K562 (cell line): ENCODE results near the gene C6orf62. TPM values are rescaled to one million over a fixed set of nuclear protein-coding genes. Genes with fewer than 3 reads are reported as not detected.

Experiments used
- ATF2 ChIP-seq: sonication (generic); formaldehyde crosslinking; IDR thresholded peaks from 2 replicates; pipeline ENCODE4 v1.8.1; 2022; ENCODE audit warnings: missing genetic modification reagents
- CBFA2T2 ChIP-seq: fragments of 450-650 bp; conservative IDR thresholded peaks from 2 replicates; pipeline ENCODE4 v1.6.1; 2017; ENCODE audit warnings: mild to moderate bottlenecking
- COPS2 ChIP-seq: fragments of 450-650 bp; conservative IDR thresholded peaks from 2 replicates; pipeline ENCODE4 v1.6.1; 2016; ENCODE audit warnings: mild to moderate bottlenecking, moderate library complexity
- CREB5 ChIP-seq: fragments of 250-450 bp; sonication (Bioruptor Pico); IDR thresholded peaks from 2 replicates; pipeline ENCODE4 v1.5.0; 2020; ENCODE audit warnings: mild to moderate bottlenecking
- E2F5 ChIP-seq: sonication (generic); formaldehyde crosslinking; IDR thresholded peaks from 2 replicates; pipeline ENCODE4 v1.8.0; 2022; ENCODE audit warnings: mild to moderate bottlenecking, missing genetic modification reagents
- ELF2 ChIP-seq: fragments of 250-450 bp; sonication (Bioruptor Pico); IDR thresholded peaks from 2 replicates; pipeline ENCODE4 v1.5.0; 2021; ENCODE audit warnings: mild to moderate bottlenecking
- FOS ChIP-seq: IDR thresholded peaks from 3 replicates; pipeline ENCODE4 v1.6.1; 2011; ENCODE audit not compliant: insufficient read length; ENCODE audit errors: extremely low read depth
- HEY1 ChIP-seq: fragments of 250-450 bp; sonication (Bioruptor Pico); IDR thresholded peaks from 2 replicates; pipeline ENCODE4 v1.5.0; 2020; ENCODE audit warnings: mild to moderate bottlenecking, moderate library complexity, borderline replicate concordance
- KDM2B ChIP-seq: fragments of 250-450 bp; sonication (Bioruptor Pico); IDR thresholded peaks from 2 replicates; pipeline ENCODE4 v1.8.0; 2021; ENCODE audit warnings: mild to moderate bottlenecking, moderate library complexity
- MAFG ChIP-seq: fragments of 450-650 bp; conservative IDR thresholded peaks from 2 replicates; pipeline ENCODE4 v1.6.1; 2016; ENCODE audit warnings: missing genetic modification characterization, missing compliant biosample characterization
- NFATC3 ChIP-seq: fragments of 450-650 bp; IDR thresholded peaks from 2 replicates; pipeline ENCODE4 v1.6.1; 2017; ENCODE audit warnings: mild to moderate bottlenecking
- NONO ChIP-seq, 2 experiments: fragments of 200-400 bp in 1 of 2; fragments of 450-650 bp in 1 of 2; formaldehyde crosslinking in 1 of 2; IDR thresholded peaks; 2 replicates each; pipeline ENCODE4 v1.6.1; 2017; ENCODE audit warnings: low read depth in 2 of 2, mild to moderate bottlenecking in 2 of 2, moderate library complexity in 2 of 2, low read length in 1 of 2
- PCBP2 ChIP-seq: fragments of 200-400 bp; formaldehyde crosslinking; IDR thresholded peaks from 2 replicates; pipeline ENCODE4 v1.6.1; 2018; ENCODE audit warnings: low read length, low read depth, mild to moderate bottlenecking, moderate library complexity; ENCODE audit not compliant: poor library complexity, severe bottlenecking
- PHF20 ChIP-seq: fragments of 450-650 bp; IDR thresholded peaks from 2 replicates; pipeline ENCODE4 v1.6.1; 2018; ENCODE audit not compliant: partially characterized antibody
- RBM25 ChIP-seq: fragments of 200-400 bp; formaldehyde crosslinking; IDR thresholded peaks from 2 replicates; pipeline ENCODE4 v1.6.1; 2018; ENCODE audit warnings: low read length, low read depth, moderate library complexity; ENCODE audit not compliant: severe bottlenecking
- SMAD2 ChIP-seq: fragments of 150-350 bp; IDR thresholded peaks from 2 replicates; pipeline ENCODE4 v1.6.1; 2014; ENCODE audit warnings: low read depth, mild to moderate bottlenecking, low read length
- SMARCB1 ChIP-seq: IDR thresholded peaks from 2 replicates; pipeline ENCODE4 v1.6.1; 2011; ENCODE audit warnings: improper control_type of control experiment, low read depth; ENCODE audit not compliant: insufficient read length
- TAF1 ChIP-seq: IDR thresholded peaks from 2 replicates; pipeline ENCODE4 v1.6.1; 2011; ENCODE audit warnings: mild to moderate bottlenecking, low read length, moderate library complexity; ENCODE audit not compliant: insufficient read depth, control insufficient read depth, severe bottlenecking; ENCODE audit errors: extremely low read depth
- TBP ChIP-seq: optimal IDR thresholded peaks from 2 replicates; pipeline ENCODE3; 2011; ENCODE audit warnings: low read depth, low read length, improper control_type of control experiment
- TCFL5 ChIP-seq: fragments of 250-450 bp; sonication (Bioruptor Pico); conservative IDR thresholded peaks from 2 replicates; pipeline ENCODE4 v1.6.1; 2021; ENCODE audit warnings: mild to moderate bottlenecking, moderate library complexity, matching md5 sums
- THRAP3 ChIP-seq: fragments of 450-650 bp; IDR thresholded peaks from 2 replicates; pipeline ENCODE4 v1.6.1; 2016; ENCODE audit warnings: mild to moderate bottlenecking, inconsistent platforms, borderline replicate concordance
- TSC22D4 ChIP-seq: fragments of 450-650 bp; IDR thresholded peaks from 2 replicates; pipeline ENCODE4 v1.6.1; 2016; ENCODE audit warnings: missing genetic modification characterization, missing biosample characterization, control low read depth
- YY1 ChIP-seq, 3 experiments: IDR thresholded peaks; 2 replicates each; pipeline ENCODE4 v1.6.1; 2011; ENCODE audit warnings: low read length in 2 of 3, mild to moderate bottlenecking in 2 of 3, moderate library complexity in 2 of 3, borderline replicate concordance in 1 of 3, control low read depth in 1 of 3, low read depth in 1 of 3; ENCODE audit not compliant: insufficient read depth in 3 of 3, insufficient replicate concordance in 2 of 3, control insufficient read depth in 1 of 3, insufficient read length in 1 of 3; ENCODE audit errors: extremely low read depth in 1 of 3
- ZNF436 ChIP-seq: fragments of 250-450, 450-650 bp; sonication (Bioruptor Pico); formaldehyde crosslinking; IDR thresholded peaks from 2 replicates; pipeline ENCODE4 v1.7.0; 2020; ENCODE audit warnings: mild to moderate bottlenecking
- ZNF830 ChIP-seq: fragments of 250-450 bp; sonication (Bioruptor Pico); IDR thresholded peaks from 2 replicates; pipeline ENCODE4 v1.5.0; 2021; ENCODE audit warnings: mild to moderate bottlenecking
- polyA plus RNA-seq, 8 experiments: library from polyadenylated mRNA; depleted of rRNA in 4 of 8; stranded (reverse) in 5 of 8; unstranded in 3 of 8; fragments of >200 nt; fragmentation: Nextera tagmentation in 2 of 8; fragmentation: Illumina TruSeq in 1 of 8; extraction: Ambion mirVana in 2 of 8; extraction: Trizol in 1 of 8; gene quantifications; 2 replicates each; pipeline versions ENCODE4 v1.2.1 to v1.2.3, GENCODE V29; 2011 to 2014; ENCODE audit warnings: inconsistent platforms in 1 of 8, missing spikeins in 1 of 8
- total RNA-seq, 7 experiments: library from RNA; depleted of rRNA in 6 of 7; stranded (reverse); fragments of >200 nt in 6 of 7; fragmentation: Illumina TruSeq in 2 of 7; extraction: Trizol in 2 of 7; gene quantifications; 2 replicates each; pipeline versions ENCODE4 v1.2.1 to v1.2.3, GENCODE V29; 2011 to 2021; ENCODE audit warnings: low replicate concordance in 1 of 7

The C6orf62 gene
- total and polyA plus RNA-seq, 9 of the 15 experiments (the other 6 are each of a cell fraction or from before 2014, with no cell fraction given) = 48.5 to 579 (median 111) TPM

- peak; percentile 98 to 100 for TF ChIP-seq NONO (IDR thresholded peaks at IDR 0.05; ENCODE audit: low read depth in 2 of 2, low read length in 1 of 2)
- TF ChIP-seq TSC22D4 = no peak
- TF ChIP-seq ZNF436 = no peak
- TF ChIP-seq NFATC3 = no peak
- TF ChIP-seq ELF2 (CRISPR knock-in tag) = peak; percentile 95
- TF ChIP-seq PHF20 = peak; percentile 86
- TF ChIP-seq HEY1 (CRISPR knock-in tag) = no peak
- TF ChIP-seq SMARCB1 = no peak
- no peak for TF ChIP-seq FOS
- peak; percentile 98 for TF ChIP-seq TAF1
- TF ChIP-seq CREB5 (CRISPR knock-in tag) = no peak
- no peak for TF ChIP-seq COPS2
- TF ChIP-seq YY1 (IDR thresholded peaks at IDR 0.05; ENCODE audit: borderline replicate concordance in 1 of 3, control insufficient read depth in 1 of 3, extremely low read depth in 1 of 3, insufficient read depth in 3 of 3, insufficient read length in 1 of 3, insufficient replicate concordance in 2 of 3, low read depth in 1 of 3, low read length in 2 of 3) = peak; percentile 74 to 95 (median 93)
- no peak for TF ChIP-seq E2F5 (CRISPR knock-in tag)
- TF ChIP-seq CBFA2T2 = no peak
- peak; percentile 97 for TF ChIP-seq TBP
- TF ChIP-seq KDM2B (CRISPR knock-in tag) = peak; percentile 41; the same call in 1 of the 2 replicates
- TF ChIP-seq THRAP3 = no peak
- TF ChIP-seq MAFG (tag) = no peak
- TF ChIP-seq RBM25 = no peak
- peak; percentile 10 for TF ChIP-seq PCBP2
- no peak for TF ChIP-seq SMAD2
- TF ChIP-seq ATF2 = no peak
- TF ChIP-seq ZNF830 (CRISPR knock-in tag) = no peak
- no peak for TF ChIP-seq TCFL5 (CRISPR knock-in tag)
Observed at GRCh38 chr6:24720604-24721460, 1.9 kb upstream of the C6orf62 start (continued).
